Fibroblast of lung (primary cell): ENCODE measurements around the gene ENPEP. TPM values are rescaled to one million over a fixed set of nuclear protein-coding genes. Genes with fewer than 3 reads are reported as not detected.

Experiments
- DNase-seq, 2 donors: peaks; one replicate each; pipeline versions ENCODE4 v3.0.0 to v3.0.0-alpha.2; 2010; ENCODE audit warnings: low read depth in 2 of 2
- H2AFZ ChIP-seq: 2 replicates; pipeline ENCODE4 v1.5.1; 2012; ENCODE audit warnings: low read length, control low read depth, inconsistent platforms
- H3K27ac ChIP-seq: 2 replicates; pipeline ENCODE4 v1.5.1; 2011; ENCODE audit warnings: low read length, control low read depth; ENCODE audit not compliant: insufficient read depth
- H3K27me3 ChIP-seq: 2 replicates; pipeline ENCODE4 v1.5.1; 2011; ENCODE audit warnings: mild to moderate bottlenecking, low read length; ENCODE audit not compliant: control insufficient read depth, insufficient read depth
- H3K36me3 ChIP-seq: 2 replicates; pipeline ENCODE4 v1.5.1; 2011; ENCODE audit warnings: low read length; ENCODE audit not compliant: control insufficient read depth, insufficient read depth
- H3K4me1 ChIP-seq: 2 replicates; pipeline ENCODE4 v1.5.1; 2011; ENCODE audit warnings: low read length; ENCODE audit not compliant: control insufficient read depth, insufficient read depth; ENCODE audit errors: extremely low read depth
- H3K4me2 ChIP-seq: 2 replicates; pipeline ENCODE4 v1.5.1; 2011; ENCODE audit warnings: low read length, control low read depth; ENCODE audit not compliant: insufficient read depth; ENCODE audit errors: extremely low read depth
- H3K4me3 ChIP-seq, 4 experiments: fragments of 200-600 bp in 1 of 4; sonication (generic) in 1 of 4; replicated peaks in 1 of 4; 2 replicates each; pipeline ENCODE4 v1.5.1; 2011 to 2016; ENCODE audit warnings: low read length in 4 of 4, low read depth in 3 of 4, mild to moderate bottlenecking in 3 of 4, control low read depth in 2 of 4, inconsistent platforms in 1 of 4, mixed read lengths in 1 of 4; ENCODE audit not compliant: insufficient read depth in 1 of 4; ENCODE audit errors: control extremely low read depth in 1 of 4
- H3K79me2 ChIP-seq: 2 replicates; pipeline ENCODE4 v1.5.1; 2012; ENCODE audit warnings: mild to moderate bottlenecking, low read length, inconsistent platforms; ENCODE audit not compliant: control insufficient read depth, insufficient read depth
- H3K9ac ChIP-seq: 2 replicates; pipeline ENCODE4 v1.5.1; 2011; ENCODE audit warnings: mild to moderate bottlenecking, low read length, control low read depth; ENCODE audit not compliant: insufficient read depth
- H3K9me3 ChIP-seq: 2 replicates; pipeline ENCODE4 v1.5.1; 2012; ENCODE audit warnings: low read depth, low read length; ENCODE audit not compliant: control insufficient read depth, insufficient read depth
- H4K20me1 ChIP-seq: 2 replicates; pipeline ENCODE4 v1.5.1; 2011; ENCODE audit warnings: low read length; ENCODE audit not compliant: control insufficient read depth, insufficient read depth; ENCODE audit errors: extremely low read depth
- CTCF ChIP-seq, 2 donors: IDR thresholded peaks in 1 of 2; conservative IDR thresholded peaks in 1 of 2; 1 replicate in 1 of 2; 2 replicates in 1 of 2; pipeline ENCODE4 v1.5.1; 2011 to 2012; ENCODE audit warnings: low read length in 2 of 2, control low read depth in 1 of 2, inconsistent platforms in 1 of 2, low read depth in 1 of 2, mild to moderate bottlenecking in 1 of 2
- EZH2 ChIP-seq: IDR thresholded peaks from 2 replicates; pipeline ENCODE4 v1.5.1; 2012; ENCODE audit warnings: low read length, control low read depth, mild to moderate bottlenecking; ENCODE audit errors: missing control alignments
- polyA plus RNA-seq, 2 donors: library from polyadenylated mRNA; depleted of rRNA in 1 of 2; stranded (reverse) in 1 of 2; unstranded in 1 of 2; fragments of >200 nt; gene quantifications; 2 replicates each; pipeline ENCODE4 v1.2.1, GENCODE V29; 2011 to 2012; ENCODE audit warnings: missing spikeins in 1 of 2
- total RNA-seq: library from RNA; depleted of rRNA; stranded (reverse); fragments of >200 nt; gene quantifications from 2 replicates; pipeline ENCODE4 v1.2.1, GENCODE V29; 2014

ENPEP gene
- total and polyA plus RNA-seq, 2 donors (not counting 1 experiment from before 2014, with no cell fraction given), result 0.28 TPM; not detected in 1

DNA sequence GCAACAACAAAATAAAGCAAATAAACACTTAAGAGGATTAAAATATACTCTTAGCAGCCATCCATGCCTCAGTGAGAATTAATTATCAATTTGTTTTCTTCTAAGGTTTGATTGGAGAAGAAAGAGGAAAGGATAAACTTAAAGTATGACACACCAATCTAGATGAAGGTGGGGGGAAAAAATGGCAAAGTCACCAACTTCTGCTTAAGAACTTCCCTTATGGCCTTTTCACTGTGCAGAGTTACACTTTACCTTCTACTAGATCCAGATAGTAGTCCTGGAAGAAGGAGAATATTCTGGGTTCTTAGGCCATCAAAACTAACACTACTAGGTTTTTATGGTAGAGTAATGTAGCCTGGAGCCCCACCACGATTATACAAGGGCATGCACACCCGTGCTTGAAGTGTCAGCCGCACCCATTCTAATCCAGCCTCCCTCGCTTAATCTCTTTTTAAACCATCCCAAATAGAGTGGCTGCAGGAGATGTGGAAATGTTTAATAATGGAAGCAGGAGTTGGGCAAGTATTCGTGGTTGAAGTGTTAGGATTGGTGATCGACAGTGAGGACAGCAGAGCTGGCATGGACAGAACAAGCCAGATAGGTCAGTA lies 14.1 kb downstream of the ENPEP start:
- Histone ChIP-seq H3K36me3 (no peaks in the 10 kb centered on the region), H2AFZ (no peak overlapping the region), H3K4me1 (peaks cover 5% of the 10 kb centered on the region), H3K4me2 (no peak overlapping the region), H3K27me3 (no peaks in the 10 kb centered on the region), H4K20me1 (no peaks in the 10 kb centered on the region), H3K9ac (no peak overlapping the region), H3K79me2 (no peaks in the 10 kb centered on the region), H3K9me3 (no peaks in the 10 kb centered on the region), H3K4me3 (no peak overlapping the region), H3K27ac (no peak overlapping the region)
- TF ChIP-seq EZH2, result no peak
- TF ChIP-seq CTCF (conservative IDR thresholded peaks at IDR 0.05 in 1 of 2, IDR thresholded peaks at IDR 0.05 in 1 of 2; ENCODE audit: low read depth in 1 of 2, low read length in 2 of 2), result no peak
- no peak for DNase-seq

DNA sequence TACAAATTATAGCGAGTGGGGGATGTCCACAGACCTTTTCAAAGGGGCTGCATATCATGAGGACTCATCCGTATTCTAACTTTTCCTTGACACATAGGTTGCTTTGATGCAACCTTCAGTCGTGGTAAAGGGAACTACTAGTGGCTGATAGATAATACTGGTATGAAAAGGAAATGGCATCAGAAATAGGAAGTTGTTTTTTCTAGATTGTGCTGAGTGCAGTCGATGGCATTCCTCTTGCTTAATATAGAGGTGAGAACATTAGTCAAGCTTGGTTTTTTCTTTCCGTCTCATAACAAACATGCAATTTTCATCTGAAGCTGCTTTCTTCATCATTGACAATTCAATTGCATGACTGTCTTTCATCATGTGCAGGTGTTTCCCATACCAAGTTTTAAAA lies 16.6 kb downstream of the ENPEP start:
- no peak overlapping the region for H2AFZ ChIP-seq
- no peaks in the 10 kb centered on the region for H4K20me1 ChIP-seq
- H3K4me2 ChIP-seq, result no peak overlapping the region
- H3K9ac ChIP-seq, result no peak overlapping the region
- H3K4me1 ChIP-seq, result no peaks in the 10 kb centered on the region
- no peaks in the 10 kb centered on the region for H3K9me3 ChIP-seq
- no peaks in the 10 kb centered on the region for H3K27me3 ChIP-seq
- DNase-seq, result no peak
- H3K4me3 ChIP-seq, result no peak overlapping the region
- no peak overlapping the region for H3K27ac ChIP-seq
- H3K79me2 ChIP-seq, result no peaks in the 10 kb centered on the region
- H3K36me3 ChIP-seq, result no peaks in the 10 kb centered on the region
- TF ChIP-seq CTCF (conservative IDR thresholded peaks at IDR 0.05 in 1 of 2, IDR thresholded peaks at IDR 0.05 in 1 of 2; ENCODE audit: low read depth in 1 of 2, low read length in 2 of 2) (no peak), EZH2 (no peak)

DNA sequence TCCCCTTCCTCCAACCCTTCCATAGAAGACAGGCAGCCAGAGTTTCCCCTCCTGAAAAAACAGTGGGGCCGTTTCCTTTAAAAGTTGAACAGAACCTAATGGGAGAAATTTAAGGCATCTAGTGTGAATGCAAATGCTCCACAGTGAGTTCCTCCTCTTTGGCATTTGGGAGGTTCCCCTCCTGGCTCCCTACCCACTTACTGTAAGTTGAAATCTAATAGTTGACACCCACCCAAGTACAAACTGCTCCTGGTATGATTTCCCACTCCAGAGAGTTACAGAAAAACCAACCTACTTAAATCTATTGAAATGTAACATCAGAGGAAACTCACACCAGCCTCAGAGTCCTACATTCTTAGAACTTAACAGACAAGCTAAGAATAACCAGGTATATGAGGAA lies 17.6 kb downstream of the ENPEP start:
- Histone ChIP-seq H3K4me1 (no peaks in the 10 kb centered on the region), H4K20me1 (no peaks in the 10 kb centered on the region), H3K4me3 (no peak overlapping the region), H3K27ac (no peak overlapping the region), H3K27me3 (no peaks in the 10 kb centered on the region), H3K36me3 (no peaks in the 10 kb centered on the region), H3K4me2 (no peak overlapping the region), H3K9ac (no peak overlapping the region), H2AFZ (no peak overlapping the region), H3K79me2 (no peaks in the 10 kb centered on the region), H3K9me3 (no peaks in the 10 kb centered on the region)
- DNase-seq, result no peak
- TF ChIP-seq CTCF (conservative IDR thresholded peaks at IDR 0.05 in 1 of 2, IDR thresholded peaks at IDR 0.05 in 1 of 2; ENCODE audit: low read depth in 1 of 2, low read length in 2 of 2) (no peak), EZH2 (no peak)
